NCI-H146 treated with DMSO at 0.1 percent for 48 hours (cell line): ENCODE measurements around the gene TGFA.
A peak's percentile ranks its signal among the peaks of the same experiment; 100 is the strongest.

Experiments
- DNase-seq: peaks from one replicate; lab custom pipeline; 2025; ENCODE audit not compliant: unreplicated experiment; lab: John Stamatoyannopoulos, UW

The TGFA gene

DNA sequence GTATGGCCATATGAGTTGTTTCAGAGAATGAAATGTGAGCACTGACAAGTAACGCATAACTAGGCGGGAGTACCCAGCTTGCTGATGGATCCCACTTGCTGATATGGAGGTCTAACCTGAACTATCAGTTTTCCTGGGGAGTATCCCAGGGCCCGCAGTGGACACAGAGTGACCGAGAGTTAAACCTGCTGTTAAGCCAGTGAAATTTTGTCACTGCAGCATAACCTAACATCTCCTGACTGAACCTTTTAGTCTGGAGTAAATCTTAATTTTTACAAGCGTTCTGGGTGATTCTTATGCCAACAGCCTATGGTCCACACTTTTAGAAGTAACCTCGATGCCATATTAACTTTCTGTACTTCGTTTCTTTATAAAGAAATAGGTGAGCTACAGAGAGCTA lies 54.4 kb downstream of the TGFA start:
- DNase-seq = no peak

DNA sequence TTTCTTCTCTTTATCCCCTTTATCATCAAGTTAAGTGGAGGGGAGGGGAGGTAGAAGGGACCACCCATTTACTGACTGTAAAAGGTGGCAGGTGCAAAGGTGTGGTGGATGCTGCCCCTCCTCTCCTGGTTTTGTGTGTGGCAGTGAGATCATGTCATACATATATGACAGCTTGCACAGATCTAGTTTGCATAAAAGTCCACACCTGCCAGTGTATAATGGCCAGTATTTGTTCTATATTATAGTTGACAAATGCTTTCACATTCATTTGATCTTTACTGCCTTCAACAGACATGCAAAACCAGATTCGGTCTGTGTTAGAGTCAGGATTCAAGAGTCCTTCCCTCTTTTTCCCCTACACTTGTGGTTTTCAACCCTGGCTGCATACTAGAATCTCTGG lies 55.1 kb downstream of the TGFA start:
- DNase-seq = no peak

DNA sequence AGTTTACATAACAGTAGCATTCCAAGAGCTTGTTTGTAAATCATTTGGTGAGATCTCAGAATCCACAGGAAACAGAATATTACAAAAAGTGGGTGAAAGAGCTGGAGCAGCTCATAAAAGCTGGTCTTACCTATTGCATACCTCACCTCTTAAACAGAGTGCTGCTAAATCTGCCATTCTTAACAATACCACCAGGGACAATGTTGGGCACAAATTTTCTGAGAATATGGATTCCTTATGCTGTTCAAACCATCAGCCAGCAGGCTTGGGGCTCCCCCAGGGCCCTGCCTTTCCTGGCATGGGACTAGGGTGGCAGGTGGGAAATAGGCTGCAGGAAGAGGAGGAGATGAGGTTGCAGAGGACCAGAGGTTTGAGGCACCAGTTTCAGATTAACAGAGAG lies 55.6 kb downstream of the TGFA start:
- no peak for DNase-seq

DNA sequence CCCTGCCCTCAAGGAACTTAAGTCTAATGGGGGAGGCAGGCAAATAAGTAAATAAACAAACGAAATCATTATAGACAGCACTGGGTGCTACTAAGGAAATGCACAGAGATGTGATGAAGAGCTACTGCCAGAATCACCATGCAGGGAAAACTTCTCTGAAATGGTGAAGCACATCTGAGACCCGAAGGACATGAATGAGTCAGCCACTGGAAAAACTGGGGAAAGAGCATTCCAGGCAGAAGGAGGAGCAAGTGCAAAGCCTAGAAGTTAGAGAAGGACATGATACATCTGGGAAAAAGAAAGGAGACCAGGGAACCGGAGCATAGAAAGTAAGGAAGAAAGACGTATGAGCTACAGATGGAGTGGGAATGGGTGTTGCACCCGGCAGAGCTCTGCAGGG lies 56.8 kb downstream of the TGFA start:
- DNase-seq = no peak

DNA sequence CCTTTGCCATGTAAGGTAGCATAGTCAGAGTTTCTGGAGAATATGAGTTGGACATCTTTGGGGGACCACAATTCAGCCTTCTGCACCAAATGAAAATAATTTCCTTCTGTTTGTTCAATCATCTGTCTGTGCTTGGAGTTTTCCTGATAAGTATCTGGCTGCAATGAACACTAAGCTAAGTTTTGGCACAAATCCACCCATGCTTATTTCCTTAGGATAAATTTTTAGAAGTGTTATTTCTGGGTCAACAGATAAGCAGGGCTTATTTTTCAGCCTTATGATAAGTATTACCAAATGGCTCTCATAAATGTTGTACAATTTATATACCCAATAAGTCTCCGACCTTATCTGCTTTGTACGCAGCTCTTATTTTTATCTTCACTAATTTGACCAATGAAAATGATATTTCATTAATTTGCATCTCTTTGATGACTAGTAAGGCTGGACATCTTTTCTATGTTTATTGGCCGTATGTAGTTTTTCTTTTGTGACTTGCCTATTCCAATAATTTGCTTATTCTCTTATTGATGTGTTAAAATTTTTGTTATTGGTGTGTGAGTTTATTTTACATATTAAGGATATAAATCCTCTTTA lies 59.2 kb downstream of the TGFA start:
- no peak for DNase-seq

DNA sequence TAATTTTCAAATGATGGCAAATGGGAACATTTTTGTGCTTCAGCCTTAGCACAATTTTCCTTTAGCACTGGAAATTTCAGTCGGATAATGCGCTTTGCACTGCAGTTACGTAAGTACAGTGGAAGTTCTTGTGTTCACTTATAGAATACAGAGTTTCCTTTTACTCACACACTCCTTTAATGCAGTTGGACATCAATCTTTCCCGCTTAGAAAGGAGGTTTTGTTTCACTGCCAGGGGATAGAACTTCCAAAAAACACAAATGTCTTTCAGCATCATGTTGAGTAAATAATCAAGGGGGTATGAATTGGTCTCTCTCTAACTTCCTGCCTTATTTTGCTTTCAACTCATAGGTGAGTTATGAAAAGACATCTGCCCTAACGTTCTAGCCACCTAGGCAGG lies 63.2 kb downstream of the TGFA start:
- DNase-seq = no peak

DNA sequence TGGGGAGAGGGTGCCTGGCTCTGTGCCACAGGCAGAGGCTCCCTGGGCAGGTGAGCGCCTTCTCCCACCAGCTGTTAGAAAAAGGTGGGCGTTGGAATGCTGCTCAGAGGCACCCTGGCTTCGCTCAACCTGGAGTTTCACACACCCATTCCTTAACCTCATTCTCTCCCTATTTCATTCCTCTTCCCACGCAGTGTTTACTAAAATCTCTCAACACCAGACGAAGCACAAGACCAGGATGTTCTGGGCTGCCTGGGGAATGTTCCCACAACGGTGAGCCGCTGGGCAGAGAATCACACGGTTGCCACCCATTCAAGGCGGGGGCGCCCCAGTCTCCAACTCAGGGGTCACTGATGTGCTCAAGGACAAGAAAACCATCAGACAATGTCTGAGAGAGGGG lies 64.5 kb downstream of the TGFA start:
- DNase-seq = no peak

DNA sequence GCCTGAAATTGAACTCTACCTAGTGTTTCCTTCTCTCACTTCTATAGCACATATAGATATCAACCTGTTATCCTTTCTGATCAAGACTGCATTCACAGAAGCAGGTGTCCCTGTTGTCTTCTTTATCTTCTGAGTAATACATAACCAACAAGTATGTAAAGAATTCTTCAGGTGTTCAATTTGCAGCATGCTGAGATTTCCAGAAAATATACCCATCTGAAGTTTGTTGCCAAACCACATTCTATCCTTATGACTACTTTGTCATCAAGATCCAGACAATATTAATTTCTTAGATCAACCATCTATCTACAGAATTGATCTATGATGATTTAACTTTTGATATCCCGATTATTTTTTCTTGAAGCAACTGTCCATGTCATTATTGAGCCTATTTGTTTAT lies 69.5 kb downstream of the TGFA start:
- no peak for DNase-seq

DNA sequence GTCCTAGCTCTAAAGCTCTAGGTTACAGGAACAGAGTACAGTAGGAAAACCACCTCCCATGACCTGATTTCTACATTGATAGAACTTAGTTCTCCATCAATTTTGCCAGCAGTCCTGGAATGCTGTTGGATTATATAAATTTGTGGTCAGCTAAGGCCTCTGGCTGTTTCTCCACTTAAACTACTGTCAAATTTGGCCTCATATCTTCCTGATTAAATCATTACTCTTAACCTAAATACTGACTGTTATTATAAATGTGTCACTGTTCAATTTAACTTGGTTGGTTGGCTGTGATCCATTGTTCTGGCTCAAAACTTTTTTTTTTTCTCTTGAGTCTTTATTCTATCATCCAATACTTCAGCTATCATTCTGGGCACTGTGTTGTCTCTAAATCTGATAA lies 71.2 kb downstream of the TGFA start:
- no peak for DNase-seq

DNA sequence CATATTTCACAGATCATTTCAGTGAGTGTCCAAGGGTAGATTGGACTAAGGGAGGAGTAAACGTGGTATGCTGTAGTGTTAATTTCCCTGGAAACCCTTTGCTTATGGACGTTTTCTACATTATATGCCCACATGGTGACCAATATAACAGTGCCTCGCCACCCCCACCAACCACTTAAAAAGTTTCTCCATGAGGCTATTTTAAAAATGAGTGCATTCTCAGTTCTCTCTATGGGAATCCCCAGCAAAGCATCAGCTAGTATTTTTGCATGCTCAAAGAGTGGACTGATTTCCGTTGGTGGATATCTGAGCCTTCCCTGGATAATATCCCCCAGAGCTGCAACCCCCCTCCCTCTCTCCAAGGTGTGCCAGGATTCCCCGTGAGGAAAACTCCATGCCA lies 73.2 kb downstream of the TGFA start:
- DNase-seq = no peak

DNA sequence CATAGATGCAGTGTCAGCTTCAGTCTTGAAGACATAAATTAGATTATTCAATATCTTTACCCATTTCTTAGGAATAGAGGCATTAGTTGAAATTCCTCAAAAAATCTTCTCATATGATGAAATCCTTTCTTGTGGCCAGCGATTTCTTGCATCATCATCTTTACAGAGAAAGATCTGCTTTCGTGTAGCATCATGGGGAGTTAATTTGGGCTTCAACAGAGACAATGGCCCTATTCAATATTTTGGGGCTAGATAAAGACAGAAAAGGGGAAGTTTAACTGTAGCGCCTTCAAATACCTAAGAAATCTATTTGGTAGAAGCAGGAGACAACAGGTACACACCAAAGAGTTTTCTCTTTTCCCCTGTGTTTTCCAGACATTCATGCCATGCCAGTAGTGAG lies 73.8 kb downstream of the TGFA start:
- no peak for DNase-seq

DNA sequence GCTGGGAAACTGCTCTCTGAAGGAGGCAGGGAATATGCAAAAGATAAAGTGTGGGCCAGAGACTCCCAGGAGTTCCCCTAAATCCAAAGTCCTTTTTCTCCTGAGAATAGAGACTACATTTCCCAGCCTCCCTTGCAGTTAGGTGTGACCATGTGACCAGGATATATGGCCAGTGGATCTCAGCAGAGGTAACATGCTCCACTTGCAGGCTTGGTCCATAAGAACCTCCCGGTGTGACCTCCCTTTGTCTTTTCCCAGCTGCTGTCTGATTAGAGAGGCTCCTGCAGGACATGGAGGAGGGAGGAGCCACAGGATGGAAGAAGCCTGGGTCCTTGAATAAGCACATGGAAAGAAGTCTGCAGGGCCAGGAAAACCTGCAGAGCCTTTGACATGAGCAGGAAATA lies 76.2 kb downstream of the TGFA start:
- DNase-seq = peak; percentile 37

DNA sequence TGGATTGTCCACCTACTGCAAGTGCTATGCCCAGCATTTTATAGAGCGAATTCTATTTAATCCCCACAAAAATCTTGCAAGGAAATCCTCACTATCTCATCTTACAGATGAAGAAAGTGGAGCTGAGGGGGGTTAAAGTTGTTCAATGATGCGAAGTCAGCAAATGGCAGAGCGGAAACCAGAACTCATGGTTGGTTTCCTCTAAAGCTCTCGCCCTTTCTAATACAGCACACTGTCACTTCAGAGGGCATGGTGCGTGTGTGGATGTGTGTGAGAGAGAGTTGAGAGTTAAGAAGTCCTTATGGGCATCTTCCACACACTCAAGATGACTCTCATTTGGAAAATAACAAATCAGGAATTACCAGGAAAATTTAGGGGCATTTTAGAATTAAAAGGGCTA lies 78.4 kb downstream of the TGFA start:
- DNase-seq = no peak

DNA sequence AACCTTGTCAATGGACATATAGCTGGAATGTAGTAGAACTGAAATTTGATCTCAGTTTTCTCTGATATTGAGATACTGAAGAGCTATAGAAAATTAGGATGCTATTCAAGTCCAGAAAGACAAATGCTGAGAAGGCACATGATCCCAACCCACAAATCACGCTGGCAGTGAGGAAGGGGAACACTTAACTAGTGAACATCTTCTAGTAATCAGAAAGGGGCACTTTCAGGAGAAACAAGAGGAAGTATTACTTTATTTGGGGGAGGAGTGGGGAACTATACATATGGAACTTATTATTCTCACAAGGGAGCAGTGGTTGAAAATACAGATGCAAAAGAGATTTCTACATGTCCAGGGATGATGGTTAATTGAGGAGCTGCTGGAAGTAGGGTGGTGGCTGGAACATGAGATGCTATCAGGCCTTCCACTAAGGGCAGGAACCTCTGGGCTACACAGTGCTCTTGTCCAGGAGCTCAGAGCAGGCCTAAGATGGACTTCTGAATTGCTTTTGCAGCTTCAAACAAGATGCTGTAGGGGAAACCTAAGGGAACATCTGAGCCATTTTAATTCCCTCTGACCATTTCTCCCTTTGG lies 79.3 kb downstream of the TGFA start:
- DNase-seq = no peak

DNA sequence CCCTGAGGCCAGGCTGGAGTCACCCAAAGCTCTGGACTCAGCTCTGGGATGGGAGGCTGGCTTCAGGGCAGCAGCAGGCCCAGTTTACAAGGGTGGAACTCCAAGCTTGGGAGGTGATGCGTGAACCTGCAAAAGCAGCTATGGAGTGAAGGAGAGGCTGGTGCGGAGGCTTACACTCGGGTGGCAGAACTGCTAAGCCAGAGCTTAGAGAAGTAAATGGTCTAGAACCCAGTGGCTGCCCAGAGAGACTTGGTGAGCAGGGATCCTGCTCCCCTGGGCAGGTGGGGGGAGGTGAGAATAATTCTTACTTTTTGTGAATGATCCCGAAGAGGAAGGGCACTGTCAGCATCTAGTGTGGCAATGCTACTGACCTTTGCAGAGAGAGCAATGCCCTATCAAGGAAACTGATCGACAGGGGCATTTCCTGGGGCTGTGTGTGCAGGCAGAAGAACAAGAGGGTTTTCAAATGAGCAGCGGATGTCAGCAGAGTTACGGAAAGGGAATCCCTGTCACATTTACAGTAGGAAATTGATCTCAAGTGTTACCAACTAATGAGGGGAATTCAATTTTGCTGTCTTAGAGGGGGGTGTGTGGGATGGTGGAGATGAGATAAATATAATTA lies 80.4 kb downstream of the TGFA start:
- no peak for DNase-seq

DNA sequence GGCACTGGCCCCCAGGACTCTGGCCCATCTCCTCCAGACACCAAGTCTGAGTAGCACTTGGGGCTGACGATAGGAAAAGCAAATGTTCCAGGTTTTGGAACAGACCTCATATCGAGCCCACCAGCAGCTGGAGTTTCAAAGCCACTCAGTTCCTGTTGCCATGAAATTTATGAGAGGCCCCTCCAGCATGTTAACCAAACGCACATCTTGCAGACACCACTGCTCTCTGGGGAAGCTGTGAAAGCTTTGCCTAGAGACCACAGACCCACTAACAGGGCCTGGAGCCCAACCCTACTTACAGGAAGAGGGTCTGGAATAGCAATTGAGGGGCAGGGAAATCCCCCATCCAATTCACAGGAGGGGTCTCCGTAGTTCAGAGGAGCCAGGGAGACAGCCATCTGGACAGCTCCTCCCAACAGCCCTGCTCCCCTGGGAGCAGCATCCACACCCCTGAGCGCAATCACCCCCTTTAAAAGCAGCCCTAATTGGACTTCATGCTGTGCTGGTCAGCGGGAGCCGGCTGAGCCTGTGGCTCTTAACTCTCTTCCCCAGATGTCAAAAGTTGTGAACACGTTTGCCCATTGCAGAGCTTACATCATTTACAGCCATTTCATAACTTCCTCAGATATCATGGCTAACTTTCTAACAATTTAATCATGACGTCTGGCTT lies 81.3 kb downstream of the TGFA start:
- DNase-seq = no peak

DNA sequence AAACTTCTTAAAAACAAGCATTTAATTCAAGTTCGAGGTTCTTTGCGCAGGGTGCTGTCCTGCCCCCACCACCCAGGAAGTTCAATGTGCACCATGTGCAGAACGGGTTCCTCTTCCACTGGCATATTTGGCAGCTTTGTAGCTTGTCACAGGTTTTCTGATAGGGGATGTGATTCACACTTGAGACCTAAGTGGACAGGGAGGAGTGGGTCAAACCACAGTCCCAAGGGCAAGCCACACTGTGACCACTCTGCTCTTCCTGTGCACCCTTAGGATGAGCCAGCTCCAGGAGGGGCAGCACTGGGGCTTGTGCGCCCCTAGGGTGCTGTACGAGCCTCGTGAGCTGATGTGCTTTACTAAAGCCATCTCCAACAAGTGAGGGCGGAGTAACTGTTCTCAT lies 82.5 kb downstream of the TGFA start:
- no peak for DNase-seq

DNA sequence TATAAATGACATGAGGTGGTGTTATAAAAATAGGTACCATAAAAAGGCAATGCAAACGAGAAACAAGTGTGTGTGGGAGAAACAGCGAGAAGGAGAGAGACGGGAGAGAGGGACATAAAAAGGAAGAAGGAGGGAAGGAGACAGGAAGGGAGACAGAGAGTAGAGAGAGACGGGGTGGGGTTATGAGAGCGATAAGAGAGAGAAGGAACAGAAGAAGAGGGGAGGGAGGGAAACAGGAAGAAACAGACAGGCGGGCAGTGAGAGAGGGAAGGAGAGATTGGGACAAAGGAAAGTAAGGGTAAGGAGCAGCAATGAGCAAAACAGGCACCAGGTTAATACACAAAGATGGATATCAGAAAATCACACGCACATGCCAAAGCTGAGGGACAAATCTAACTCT lies 83.7 kb downstream of the TGFA start:
- no peak for DNase-seq

DNA sequence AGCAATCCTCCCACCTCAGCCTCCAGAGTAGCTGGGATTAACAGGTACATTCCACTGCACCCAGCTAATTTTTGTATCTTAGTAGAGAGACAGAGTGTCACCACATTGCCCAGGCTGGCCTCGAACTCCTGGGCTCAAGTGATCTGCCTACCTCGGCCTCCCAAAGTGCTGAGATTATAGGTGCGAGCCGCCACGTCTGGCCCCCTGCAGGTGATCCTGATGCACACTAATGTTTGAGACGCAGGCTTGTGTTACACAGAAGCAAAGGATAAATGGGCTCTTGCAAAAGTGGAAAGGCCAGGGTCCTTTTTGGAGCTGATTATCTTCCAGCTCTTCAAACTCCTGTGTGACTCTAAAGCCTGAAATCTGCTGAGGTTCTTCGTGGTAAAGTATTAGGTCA lies 84.2 kb downstream of the TGFA start:
- no peak for DNase-seq

DNA sequence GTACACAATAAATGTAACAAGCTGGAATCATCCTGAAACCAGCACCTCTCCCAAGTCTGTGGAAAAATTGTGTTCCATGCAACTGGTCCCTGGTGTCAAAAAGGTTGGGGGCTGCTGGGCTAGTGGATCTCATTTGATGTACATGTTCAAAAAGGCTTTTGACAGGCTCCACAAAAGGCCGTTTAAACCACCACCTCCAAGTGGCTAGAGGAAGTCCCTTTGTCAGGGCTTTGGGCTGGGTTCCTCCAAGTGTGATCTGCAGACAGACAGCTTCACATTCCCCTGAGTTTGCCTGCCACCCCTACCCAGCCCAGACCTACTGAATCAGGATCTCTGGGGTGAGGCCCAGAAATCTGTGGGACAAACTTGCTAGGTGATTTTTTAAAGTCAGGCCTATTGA lies 84.7 kb downstream of the TGFA start:
- DNase-seq = no peak

DNA sequence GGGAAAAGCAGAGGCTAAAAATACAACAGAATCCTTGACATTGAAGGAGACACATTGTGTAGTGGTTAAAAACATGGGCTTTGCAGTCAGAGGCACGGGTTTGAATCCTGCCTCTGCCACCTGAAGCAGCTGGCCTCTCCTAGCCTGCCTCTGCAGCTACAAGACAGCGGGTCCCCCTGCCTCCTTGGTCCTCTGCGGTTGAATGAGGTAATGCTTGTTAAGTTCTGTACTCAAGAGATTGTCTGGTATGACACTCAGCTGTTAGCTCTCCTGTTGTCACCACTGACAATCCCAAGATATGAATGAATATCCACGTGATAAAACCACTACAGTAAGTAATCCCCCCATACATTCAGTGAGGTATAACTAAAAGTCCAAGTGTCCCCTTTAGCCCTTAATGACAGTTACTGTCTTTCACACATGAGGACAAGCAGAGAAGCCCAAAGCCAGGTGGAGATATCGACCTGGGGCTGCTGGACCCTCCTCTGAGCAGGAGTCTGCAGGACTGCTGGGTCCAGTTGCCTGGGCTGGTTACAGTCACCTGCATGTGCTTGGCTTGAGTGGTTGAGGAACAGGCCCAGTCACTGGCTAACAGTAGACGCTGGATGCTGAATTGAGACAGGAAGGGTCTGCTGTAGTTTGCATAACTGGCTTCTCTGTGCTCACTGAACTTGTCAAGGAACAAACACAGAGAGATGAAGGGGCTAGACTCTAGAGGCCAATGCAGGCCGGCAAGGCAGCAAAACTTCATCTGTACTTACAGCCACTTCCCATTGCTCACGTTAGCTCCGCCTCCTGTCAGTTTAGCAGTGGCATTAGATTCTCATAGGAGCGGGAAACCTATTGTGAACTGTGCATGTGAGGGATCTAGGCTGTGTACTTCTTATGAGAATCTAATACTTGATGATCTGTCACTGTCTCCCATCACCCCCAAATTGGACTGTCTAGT lies 85.5 kb downstream of the TGFA start:
- no peak for DNase-seq
